NCI-H446 (cell line): ENCODE measurements around the gene CT47B1.
"Not testable (repeated sequence)": the region's sequence is repeated elsewhere in the genome, so short reads cannot be mapped to it uniquely, and the experiment has no call there.

ENCODE experiments used
- DNase-seq, 2 experiments: peaks; one replicate each; lab custom pipeline; 2025; lab: John Stamatoyannopoulos, UW

The CT47B1 gene

DNA sequence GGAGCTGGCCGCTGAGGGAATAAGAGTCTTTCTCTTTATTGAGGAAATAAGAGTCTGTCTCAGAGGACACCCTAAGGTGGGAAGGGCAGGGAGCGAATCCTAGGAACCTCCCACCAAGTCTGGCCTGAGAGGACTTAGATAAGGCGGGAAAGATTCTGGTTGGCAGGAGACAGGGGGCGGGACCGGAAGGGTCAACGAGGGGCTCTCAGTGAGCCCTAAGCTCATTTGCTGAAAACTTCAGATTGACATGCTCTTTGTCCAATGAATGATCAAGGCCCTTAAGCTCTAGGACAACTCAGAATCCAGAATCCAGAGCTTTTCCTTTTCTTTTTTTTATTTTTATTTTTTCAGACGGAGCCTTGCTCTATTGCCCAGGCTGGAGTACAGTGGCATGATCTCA, at the start of gene CT47B1:
CT47B1 (minus strand) TSS at position 101 of the 400 bp plus-strand sequence. CDS start 196 bp downstream, outside the sequence.
- DNase-seq: not testable (repeated sequence)

DNA sequence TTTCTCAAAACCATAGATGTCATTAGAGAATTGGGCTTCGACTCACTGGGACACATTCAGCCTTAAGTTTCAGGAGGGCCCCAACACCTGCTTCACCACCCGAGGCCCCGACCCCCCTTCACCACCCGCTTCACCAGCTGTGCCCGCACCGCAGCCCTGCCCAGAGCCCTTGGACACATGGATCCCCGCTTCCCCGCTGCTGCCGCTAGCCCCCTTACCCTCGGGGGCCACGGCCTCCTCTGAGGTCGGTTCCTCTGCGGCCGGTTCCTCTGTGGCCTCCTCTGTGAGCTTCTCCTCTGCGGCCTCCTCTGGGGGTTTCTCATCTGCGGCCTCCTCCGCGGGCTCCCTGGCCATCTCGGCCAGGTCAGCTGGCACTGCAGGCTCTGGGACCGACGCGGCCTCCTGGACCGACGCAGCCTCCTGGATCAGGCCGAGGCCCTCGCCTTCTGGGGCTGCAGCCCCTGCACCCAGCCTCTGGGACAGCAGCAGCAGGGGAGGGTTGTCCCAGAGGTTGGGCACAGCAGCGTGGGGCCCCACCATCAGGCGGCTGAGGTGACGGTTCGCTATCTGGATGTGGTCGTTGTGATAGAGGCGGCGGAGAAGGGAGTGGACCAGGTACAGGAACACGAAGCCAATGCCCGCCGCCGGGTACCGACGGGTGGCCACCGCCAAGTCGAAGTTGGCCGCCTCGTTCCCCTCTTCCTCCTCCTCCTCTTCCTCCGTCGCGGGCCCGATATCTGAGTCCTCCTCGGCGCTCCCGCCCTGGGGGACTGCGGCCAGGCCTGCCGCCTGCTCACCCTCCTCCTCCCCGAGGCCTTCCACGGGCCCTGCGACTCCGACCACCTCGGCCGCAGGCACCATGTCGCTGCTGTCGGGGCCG, 748 bp downstream of the CT47B1 start:
- no peak for DNase-seq

DNA sequence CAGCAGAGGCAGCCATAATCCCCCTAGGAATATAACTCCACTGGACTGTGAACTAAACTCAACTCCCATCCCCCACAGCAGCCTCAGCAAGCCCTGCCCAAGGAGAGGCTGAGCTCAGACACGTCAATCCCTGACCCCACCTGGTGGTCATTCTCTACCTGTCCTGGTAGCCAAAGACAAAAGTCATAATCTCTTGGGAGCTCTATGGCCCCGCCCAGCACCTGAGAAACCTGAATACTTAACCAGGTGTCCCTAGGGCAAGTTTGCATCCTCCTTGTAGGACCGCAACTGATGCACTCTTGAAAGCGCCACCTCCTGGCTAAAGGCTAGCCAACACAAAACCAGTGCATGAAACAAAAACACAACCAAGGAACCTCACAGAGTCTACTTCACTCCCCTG, 18.4 kb downstream of the CT47B1 start:
- DNase-seq: no peak

DNA sequence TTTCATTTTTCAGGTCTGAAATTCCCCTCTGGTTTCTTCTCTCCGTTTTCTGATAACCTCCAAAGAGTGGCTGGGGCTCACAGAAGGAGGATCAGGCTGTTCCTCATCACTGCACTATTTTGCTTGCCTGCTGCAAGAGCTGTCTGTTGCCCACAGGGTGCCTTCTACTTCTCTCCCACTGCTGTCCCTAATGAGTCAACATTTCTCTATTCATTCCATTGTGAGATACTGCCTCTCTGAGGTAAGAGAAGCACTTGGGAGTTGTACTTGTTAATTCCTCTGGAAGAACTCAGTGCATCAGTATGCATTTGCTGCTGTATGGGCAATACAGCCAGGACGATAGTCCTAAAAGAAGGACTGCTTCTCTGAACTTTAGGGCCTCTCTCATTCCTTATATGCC, 34.8 kb downstream of the CT47B1 start:
- no peak for DNase-seq

DNA sequence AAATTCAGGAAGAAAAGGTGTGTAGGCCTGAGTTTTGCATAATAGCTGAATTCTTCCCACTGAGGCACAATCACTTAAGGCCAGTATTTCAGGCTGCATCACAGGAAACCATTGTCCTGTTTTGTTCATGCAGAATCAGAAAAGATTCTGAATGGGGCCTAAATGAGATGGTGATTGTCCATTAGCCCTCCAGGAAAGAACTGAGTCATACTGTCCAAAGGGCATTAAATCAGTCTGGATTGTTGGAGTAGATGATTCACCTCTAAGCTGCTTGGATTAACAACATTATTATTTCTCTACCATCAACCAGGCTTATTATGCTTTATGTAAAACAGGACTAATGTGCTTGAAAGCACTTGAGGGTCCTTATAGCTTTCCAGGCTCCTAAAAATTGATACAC, 36.2 kb downstream of the CT47B1 start:
- no peak for DNase-seq

DNA sequence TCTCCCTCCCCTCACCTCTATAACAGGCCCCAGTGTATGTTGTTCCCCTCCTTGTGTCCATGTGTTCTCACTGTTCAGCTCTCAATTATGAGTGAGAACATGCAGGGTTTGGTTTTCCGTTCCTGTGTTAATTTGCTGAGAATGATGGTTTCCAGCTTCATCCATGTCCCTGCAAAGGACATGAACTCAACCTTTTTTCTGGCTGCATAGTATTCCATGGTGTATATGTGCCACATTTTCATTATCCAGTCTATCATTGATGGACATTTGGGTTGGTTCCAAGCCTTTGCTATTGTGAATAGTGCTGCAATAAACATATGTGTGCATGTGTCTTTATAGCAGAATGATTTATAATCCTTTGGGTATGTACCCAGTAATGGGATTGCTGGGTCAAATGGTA, 48.5 kb downstream of the CT47B1 start:
- not testable (repeated sequence) for DNase-seq

DNA sequence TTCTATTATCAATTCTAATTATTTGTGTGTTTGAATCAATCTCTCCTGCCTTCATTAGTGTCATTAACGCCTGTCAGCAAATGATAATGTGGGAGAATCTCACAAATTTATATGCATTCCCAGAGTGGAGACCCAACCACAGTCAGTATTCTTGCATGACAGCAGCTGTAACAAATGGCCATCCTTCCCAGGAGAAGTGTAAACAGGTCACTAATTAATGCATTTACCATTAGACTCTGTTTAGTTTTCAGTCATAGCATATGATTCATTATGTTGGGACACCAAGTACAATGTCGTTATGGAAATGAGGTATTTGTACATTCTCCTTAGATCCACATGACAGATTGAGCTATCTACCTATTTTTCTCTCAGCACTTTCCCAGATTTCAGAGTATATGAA, 50.5 kb downstream of the CT47B1 start:
- DNase-seq: no peak

DNA sequence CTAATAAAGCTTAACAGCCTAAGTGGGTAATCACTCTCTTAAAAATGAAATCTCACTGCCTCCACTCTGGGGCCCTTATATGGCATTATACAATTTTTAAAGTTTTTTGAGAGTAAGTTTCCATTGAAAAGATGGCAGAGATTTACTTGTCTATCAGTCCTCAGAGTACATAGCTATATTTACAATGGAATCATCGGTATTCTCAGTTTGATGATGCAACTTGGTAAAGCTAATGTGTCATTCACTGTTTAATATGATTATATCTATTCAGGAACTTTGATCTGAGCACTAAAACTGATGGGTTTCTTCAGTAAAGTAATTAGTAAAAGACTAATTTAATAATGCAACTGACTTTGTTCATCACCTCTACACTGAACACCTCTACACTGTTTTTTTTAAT, 51.6 kb downstream of the CT47B1 start:
- no peak for DNase-seq

DNA sequence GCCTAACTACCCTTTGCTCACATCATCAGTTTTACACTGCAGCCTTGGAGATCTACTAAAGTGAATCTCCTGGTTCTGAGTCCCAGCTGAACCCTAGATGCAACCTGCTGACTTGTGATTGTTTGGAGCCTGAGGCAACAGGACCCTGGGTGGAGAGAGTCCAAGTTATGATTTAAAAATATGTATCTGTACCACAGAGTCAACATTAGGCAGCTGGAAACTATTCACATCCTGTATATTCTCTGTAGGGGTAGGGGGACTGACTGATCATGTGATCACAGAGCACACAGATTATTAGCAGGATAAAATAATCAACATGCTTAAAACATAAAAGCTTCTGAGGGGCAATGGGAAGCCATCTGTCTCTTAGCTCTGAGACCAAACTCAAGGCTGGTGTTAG, 52.1 kb downstream of the CT47B1 start:
- DNase-seq: no peak
